Hippocampal formation (tissue), 2 donors: ENCODE results near the gene GRM4.
"Not testable (repeated sequence)": the region's sequence is repeated elsewhere in the genome, so short reads cannot be mapped to it uniquely, and the experiment has no call there.

ENCODE experiments used
- DNase-seq, 2 donors: peaks; one replicate each; lab custom pipeline; 2025; lab: John Stamatoyannopoulos, UW

The GRM4 gene

GRCh38 chr6:34146021-34146782 lies at the start of gene GRM4:
Gene GRM4 (minus strand): TSS chr6:34146087. CDS start chr6:34133496, 12,591 bp downstream.
- no peak for DNase-seq

DNA sequence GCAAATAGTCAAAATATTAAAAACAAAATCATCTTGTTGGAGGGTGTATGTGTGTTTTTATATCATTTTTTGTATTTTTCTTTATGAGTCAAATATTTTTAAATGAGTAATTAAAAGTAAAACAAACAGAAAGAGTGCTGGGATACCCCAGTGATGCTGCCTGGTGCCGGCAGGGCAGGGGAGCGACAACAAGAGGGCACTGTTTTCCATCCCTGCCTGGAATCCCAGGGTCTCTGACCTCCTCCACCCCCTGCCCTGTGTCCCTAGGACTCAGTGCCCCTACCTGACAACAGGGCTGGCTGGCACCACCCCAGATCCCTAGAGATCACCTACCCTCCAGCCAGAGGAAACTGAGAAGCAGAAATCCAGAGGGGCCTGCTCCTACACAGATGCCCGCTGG lies 48.9 kb upstream of the GRM4 start:
- DNase-seq, result no peak

- DNase-seq, result no peak
Measured at GRCh38 chr6:34190504-34191122, 44.7 kb upstream of the GRM4 start.

DNA sequence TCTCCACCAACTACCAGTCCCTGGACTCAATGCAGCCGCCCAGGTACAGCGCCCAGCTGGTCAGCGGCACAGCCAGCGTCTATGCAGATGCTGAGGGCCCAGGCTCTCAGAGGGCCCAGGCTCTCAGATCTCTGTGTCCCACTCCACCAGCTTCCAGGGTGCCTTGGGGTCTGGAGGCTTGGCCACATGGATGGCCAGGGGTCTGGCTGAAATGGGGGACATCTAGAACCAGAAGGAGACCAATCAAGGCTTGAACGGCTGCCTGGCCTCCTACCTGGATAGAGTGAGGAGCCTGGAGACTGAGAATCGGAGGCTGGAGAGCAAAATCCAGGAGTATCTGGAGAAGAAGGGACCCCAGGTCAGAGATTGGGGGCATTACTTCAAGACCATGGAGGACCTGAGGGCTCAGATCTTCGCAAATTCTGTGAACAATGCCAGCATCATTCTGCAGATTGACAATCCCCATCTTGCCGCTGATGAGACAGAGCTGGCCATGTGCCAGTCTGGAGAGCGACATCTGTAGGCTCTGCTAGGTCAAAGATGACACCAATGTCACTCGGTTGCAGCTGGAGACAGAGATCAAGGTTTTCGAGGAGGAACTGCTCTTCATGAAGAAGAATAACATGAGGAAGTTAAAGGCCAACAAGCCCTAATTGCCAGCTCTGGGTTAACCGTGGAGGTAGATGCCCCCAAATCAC lies 44.1 kb upstream of the GRM4 start:
- peak in 1 of 2 donors; percentile 11 for DNase-seq

DNA sequence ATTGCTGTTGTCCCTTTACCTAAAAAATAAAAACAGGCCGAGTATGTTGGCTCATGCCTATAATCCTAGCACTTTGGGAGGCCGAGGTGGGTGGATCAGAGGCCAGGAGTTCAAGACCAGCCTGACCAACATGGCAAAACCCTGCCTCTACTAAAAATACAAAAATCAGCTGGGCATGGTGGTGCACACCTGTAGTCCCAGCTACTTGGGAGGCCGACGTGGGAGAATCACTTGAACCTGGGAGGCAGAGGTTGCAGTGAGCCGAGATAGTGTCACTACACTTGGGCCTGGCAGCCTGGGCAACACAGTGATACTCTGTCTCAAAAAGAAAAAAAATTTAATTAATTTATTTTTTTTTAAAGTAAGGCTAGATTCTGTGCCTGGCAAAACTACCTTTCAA lies 38.8 kb upstream of the GRM4 start:
- not testable (repeated sequence) for DNase-seq

DNA sequence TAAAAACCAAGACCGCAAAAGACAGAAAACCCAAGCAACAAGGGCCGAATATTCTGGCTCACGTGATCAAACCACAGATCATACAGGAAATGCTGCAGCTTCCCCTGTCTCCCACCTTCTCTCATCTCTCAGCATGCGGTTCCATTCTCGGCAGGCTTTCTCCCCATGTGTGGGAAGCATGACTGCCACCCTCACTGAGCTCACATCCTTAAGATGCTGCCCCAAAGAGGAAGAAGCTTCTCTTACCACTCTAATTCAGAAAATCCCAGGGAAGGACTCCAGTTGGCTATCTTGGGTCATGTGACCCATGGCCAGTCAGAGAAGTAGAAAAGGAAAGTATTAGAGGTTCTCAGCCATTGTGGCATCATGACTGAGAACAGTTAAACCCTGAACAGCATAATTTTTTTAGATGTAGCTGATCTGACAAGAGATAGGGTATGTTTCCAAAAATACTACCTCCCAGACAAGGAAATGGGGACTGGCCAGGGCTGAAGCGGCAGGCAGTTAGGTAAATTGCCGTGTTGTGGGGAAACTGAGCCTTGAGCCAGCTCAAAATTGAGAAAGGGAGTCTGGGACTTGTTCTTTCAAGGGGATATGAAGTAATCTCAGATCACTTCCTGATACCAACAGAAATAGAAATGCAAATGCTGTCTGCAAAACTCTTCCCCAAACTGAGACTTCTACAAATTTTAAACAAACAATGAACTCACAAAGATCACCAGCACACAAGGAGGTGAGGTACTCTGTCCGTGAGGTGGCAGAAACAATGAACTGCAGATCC lies 37.1 kb upstream of the GRM4 start:
- DNase-seq, result no peak

- no peak for DNase-seq
Measured at GRCh38 chr6:34181908-34182307, 36.0 kb upstream of the GRM4 start.

- DNase-seq, result no peak
Measured at GRCh38 chr6:34179106-34179720, 33.3 kb upstream of the GRM4 start.

DNA sequence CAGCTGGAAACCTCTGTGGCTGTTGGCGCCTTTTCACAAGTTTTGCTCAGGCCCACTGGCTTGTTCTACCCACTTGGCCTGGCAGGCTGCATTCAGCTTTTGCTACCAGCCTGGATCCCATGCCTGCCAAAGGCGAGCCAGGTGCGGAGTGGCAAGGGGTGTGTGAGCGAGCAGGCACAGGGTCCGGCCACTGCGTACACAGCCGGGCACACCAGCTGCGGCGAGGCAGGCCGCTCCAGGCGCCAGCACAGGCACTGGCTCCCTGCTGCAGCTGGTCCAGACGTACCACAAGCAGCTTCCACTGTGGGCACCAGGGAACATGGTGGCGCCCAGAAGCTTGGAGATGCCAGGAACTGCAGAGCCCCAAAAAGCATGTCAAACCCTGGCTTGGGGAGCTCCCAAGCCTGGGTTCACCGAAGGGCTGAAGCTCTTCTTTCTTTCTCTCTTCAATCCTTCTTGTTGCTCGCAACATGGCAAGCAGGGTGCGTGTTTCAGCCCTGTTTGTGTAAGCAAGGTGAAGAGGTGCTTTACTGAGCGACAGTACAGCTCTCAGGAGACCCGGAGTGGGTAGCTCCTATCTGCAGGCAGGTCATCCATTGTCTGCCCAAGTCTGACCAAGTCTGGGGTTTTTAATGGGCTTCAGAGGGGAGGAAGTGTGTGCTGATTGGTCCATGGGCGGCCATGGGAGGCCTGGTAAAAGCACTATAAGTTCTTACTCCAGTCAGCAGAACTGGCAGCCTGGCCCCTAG lies 32.6 kb upstream of the GRM4 start:
- no peak for DNase-seq

GRCh38 chr6:34177181-34177591 lies 31.3 kb upstream of the GRM4 start:
- no peak for DNase-seq

GRCh38 chr6:34176261-34177031 lies 30.6 kb upstream of the GRM4 start:
- no peak for DNase-seq

GRCh38 chr6:34174846-34175399 lies 29.0 kb upstream of the GRM4 start:
- no peak for DNase-seq

DNA sequence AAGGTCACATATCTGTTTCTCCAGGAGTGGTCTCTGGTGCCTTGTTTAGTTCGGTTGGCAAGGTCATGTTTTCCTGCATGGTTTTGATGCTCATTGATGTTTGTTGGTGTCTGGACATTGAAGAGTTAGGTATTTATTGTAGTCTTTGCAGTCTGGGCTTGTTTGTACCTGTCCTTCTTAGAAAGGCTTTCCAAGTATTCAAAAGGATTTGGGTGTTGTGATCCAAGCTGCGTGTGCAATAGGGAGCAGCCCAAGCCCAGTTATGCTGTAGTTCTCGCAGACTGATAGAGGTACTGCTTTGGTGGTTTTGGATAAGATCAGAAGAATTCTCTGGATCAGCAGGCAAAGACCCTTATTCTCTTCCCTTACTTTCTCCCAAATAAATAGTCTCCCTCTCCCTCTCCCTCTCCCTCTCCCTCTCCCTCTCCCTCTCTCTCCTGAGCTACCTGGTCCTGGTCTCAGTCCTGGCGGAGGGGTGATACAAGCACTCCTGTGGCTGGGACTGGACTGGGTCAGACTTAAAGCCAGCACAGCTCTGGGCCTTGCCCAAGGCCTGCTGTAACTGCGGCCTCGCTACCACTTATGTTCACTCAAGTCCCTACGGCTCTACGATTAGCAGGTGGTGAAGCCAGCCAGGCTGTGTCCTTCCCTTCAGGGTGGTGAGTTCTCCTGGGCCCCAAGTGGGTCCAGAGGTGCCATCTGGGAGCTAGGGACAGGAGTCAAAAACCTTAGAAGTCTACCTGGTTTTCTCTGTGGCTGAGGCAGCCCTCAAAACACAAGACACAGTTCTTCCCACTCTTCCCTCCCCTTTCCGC lies 27.3 kb upstream of the GRM4 start:
- DNase-seq, result no peak

DNA sequence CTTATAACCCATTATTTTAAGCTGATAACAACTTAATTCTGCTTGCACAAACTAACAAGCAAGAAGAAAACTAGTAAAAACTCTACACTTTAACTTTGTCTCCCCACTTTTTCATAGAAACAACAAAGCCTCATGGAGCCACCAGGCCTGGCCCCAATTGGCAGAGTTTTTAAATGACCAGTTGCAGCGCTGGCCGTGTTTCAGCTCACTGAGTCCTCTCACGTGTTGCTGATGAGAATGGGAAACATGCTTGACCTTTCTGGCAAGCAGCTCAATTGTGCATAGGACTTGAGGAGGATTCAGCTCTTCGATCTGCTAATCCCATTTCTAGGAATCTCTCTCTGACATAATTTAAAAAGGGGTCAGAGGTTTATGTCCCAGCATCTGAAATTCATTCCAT lies 24.5 kb upstream of the GRM4 start:
- DNase-seq, result no peak

- no peak for DNase-seq
Measured at GRCh38 chr6:34169897-34170296, 24.0 kb upstream of the GRM4 start.

- DNase-seq, result no peak
Measured at GRCh38 chr6:34161857-34162515, 16.1 kb upstream of the GRM4 start.

- DNase-seq, result no peak
Measured at GRCh38 chr6:34159844-34160243, 14.0 kb upstream of the GRM4 start.

GRCh38 chr6:34158876-34159275 lies 13.0 kb upstream of the GRM4 start:
- DNase-seq, result no peak

DNA sequence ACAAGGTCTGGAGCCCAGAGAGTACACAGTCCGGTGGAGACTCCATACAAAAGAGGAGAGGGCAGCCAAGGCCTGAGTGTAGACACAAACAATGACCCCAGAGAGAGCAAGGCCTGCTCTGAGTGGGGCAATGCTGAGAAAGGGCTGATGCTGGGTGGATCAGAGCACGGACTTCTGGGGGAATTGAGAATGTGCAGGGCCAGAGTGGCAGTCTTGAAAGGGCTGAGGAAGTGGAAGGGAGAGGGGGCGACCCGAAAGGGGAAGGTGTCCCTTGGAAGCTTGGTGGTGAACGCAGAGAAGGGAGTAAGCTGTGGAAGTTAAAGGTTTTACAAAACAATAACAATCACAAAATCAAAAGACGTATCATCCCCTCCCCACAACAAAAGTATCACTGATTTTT lies 12.0 kb upstream of the GRM4 start:
- DNase-seq, result no peak
